Activated T-cell treated with anti-CD3 and anti-CD28 coated beads, Interleukin-2, amount 50 U/mL, for 4 hours (primary cell): ENCODE results near the gene EEF1A2. TPM values are rescaled to one million over a fixed set of nuclear protein-coding genes. Genes with fewer than 3 reads are reported as not detected.

Experiments
- ATAC-seq, 2 donors: fragments of 200-7000 bp; cut with Tn5 transposase; one replicate each; pipeline ENCODE4 v1.10.0; 2021
- DNase-seq: peaks from one replicate; pipeline ENCODE4 v3.0.0-alpha.2; 2020
- H3K27me3 Mint-ChIP-seq: one replicate; pipeline ENCODE4 v1.8.0; 2021; ENCODE audit warnings: low read depth, mixed read lengths
- H3K36me3 Mint-ChIP-seq: one replicate; pipeline ENCODE4 v1.8.0; 2022; ENCODE audit warnings: mixed read lengths; ENCODE audit not compliant: insufficient read depth
- H3K4me1 Mint-ChIP-seq: one replicate; pipeline ENCODE4 v1.8.0; 2021; ENCODE audit warnings: low read depth, mixed read lengths
- H3K4me3 Mint-ChIP-seq: one replicate; pipeline ENCODE4 v1.8.0; 2021; ENCODE audit warnings: mild to moderate bottlenecking, moderate library complexity, mixed read lengths
- H3K9me3 Mint-ChIP-seq: one replicate; pipeline ENCODE4 v1.8.0; 2021; ENCODE audit warnings: mixed read lengths
- total RNA-seq, 3 donors: library from RNA; stranded (reverse); gene quantifications; one replicate each; pipeline ENCODE4 v1.2.1, GENCODE V29; 2021

EEF1A2 gene
- total RNA-seq, 3 donors from 2014 or later: 0.63 to 0.96 (median 0.74) TPM

GRCh38 chr20:63540417-63541186 is 41.7 kb upstream of the EEF1A2 start:
- Mint-ChIP-seq H3K36me3 (no peaks in the 10 kb centered on the region), H3K27me3 (peaks cover 3% of the 10 kb centered on the region), H3K4me1 (peaks cover 17% of the 10 kb centered on the region), H3K9me3 (no peaks in the 10 kb centered on the region), H3K4me3 (no peak overlapping the region)
- DNase-seq (no peak), ATAC-seq (no peak)

- Mint-ChIP-seq H3K4me1 (peaks cover 15% of the 10 kb centered on the region), H3K4me3 (no peak overlapping the region), H3K36me3 (no peaks in the 10 kb centered on the region), H3K9me3 (no peaks in the 10 kb centered on the region), H3K27me3 (no peaks in the 10 kb centered on the region)
- DNase-seq: no peak
- ATAC-seq: no peak
These were observed 40.8 kb upstream of the EEF1A2 start for GRCh38 chr20:63539441-63540370.

- no peak for ATAC-seq
- no peaks in the 10 kb centered on the region for H3K27me3 Mint-ChIP-seq
These were observed 40.2 kb upstream of the EEF1A2 start for GRCh38 chr20:63539092-63539430.

GRCh38 chr20:63538204-63539091 is 39.6 kb upstream of the EEF1A2 start:
- Mint-ChIP-seq H3K4me1 (peaks cover 13% of the 10 kb centered on the region), H3K4me3 (peak overlapping the region; percentile 64), H3K36me3 (no peaks in the 10 kb centered on the region), H3K27me3 (no peaks in the 10 kb centered on the region), H3K9me3 (no peaks in the 10 kb centered on the region)
- DNase-seq: no peak
- peak in 1 of 2 donors; percentile 7 for ATAC-seq

More at GRCh38 chr20:63539092-63539430, 40.2 kb upstream of the EEF1A2 start:
- Mint-ChIP-seq H3K4me3 (no peak overlapping the region), H3K36me3 (no peaks in the 10 kb centered on the region), H3K9me3 (no peaks in the 10 kb centered on the region), H3K4me1 (peaks cover 15% of the 10 kb centered on the region)
- no peak for DNase-seq

- peak; percentile 94 for ATAC-seq
- Mint-ChIP-seq H3K4me1 (peaks cover 13% of the 10 kb centered on the region), H3K4me3 (peak overlapping the region; percentile 64), H3K27me3 (no peaks in the 10 kb centered on the region), H3K9me3 (no peaks in the 10 kb centered on the region), H3K36me3 (no peaks in the 10 kb centered on the region)
- peak; percentile 91 for DNase-seq
These were observed 38.8 kb upstream of the EEF1A2 start for GRCh38 chr20:63537525-63538203.

- H3K4me3 Mint-ChIP-seq: peak within 1 kb of the TSS; percentile 64
- ATAC-seq (peak; percentile 9 to 19), DNase-seq (no peak)
- H3K27me3 Mint-ChIP-seq: no peaks in the 10 kb centered on the region
- no peaks in the 10 kb centered on the region for H3K36me3 Mint-ChIP-seq
- H3K9me3 Mint-ChIP-seq: no peaks in the 10 kb centered on the region
- peaks cover 13% of the 10 kb centered on the region for H3K4me1 Mint-ChIP-seq
These were observed 38.2 kb upstream of the EEF1A2 start, which contains the start of gene PTK6 for GRCh38 chr20:63536997-63537524. Gene PTK6, minus strand, starts transcription at chr20:63537376. Its CDS starts 62 bp downstream, at chr20:63537314.

- peaks cover 13% of the 10 kb centered on the region for H3K4me1 Mint-ChIP-seq
- H3K4me3 Mint-ChIP-seq: no peak overlapping the region
- H3K27me3 Mint-ChIP-seq: no peaks in the 10 kb centered on the region
- no peak for ATAC-seq
- H3K9me3 Mint-ChIP-seq: no peaks in the 10 kb centered on the region
- no peaks in the 10 kb centered on the region for H3K36me3 Mint-ChIP-seq
- DNase-seq: peak; percentile 4
These were observed 37.5 kb upstream of the EEF1A2 start for GRCh38 chr20:63536241-63536977.

- peak; percentile 5 for DNase-seq
- H3K4me3 Mint-ChIP-seq: no peak overlapping the region
- H3K27me3 Mint-ChIP-seq: no peaks in the 10 kb centered on the region
- H3K9me3 Mint-ChIP-seq: no peaks in the 10 kb centered on the region
- no peak for ATAC-seq
- no peaks in the 10 kb centered on the region for H3K36me3 Mint-ChIP-seq
- peaks cover 12% of the 10 kb centered on the region for H3K4me1 Mint-ChIP-seq
These were observed 36.2 kb upstream of the EEF1A2 start for GRCh38 chr20:63534831-63535651.

- no peak for DNase-seq
- Mint-ChIP-seq H3K9me3 (no peaks in the 10 kb centered on the region), H3K4me1 (peaks cover 11% of the 10 kb centered on the region), H3K4me3 (no peak overlapping the region), H3K36me3 (no peaks in the 10 kb centered on the region), H3K27me3 (no peaks in the 10 kb centered on the region)
- no peak for ATAC-seq
These were observed 35.5 kb upstream of the EEF1A2 start for GRCh38 chr20:63534427-63534830.

- DNase-seq: no peak
- no peaks in the 10 kb centered on the region for H3K27me3 Mint-ChIP-seq
These were observed 35.0 kb upstream of the EEF1A2 start for GRCh38 chr20:63533871-63534393.

GRCh38 chr20:63533388-63533787 is 34.5 kb upstream of the EEF1A2 start:
- Mint-ChIP-seq H3K9me3 (no peaks in the 10 kb centered on the region), H3K4me3 (no peak overlapping the region), H3K36me3 (no peaks in the 10 kb centered on the region), H3K4me1 (peaks cover 8% of the 10 kb centered on the region), H3K27me3 (no peaks in the 10 kb centered on the region)
- ATAC-seq: no peak
- DNase-seq: no peak

More at GRCh38 chr20:63533871-63534393, 35.0 kb upstream of the EEF1A2 start:
- Mint-ChIP-seq H3K36me3 (no peaks in the 10 kb centered on the region), H3K4me1 (peaks cover 9% of the 10 kb centered on the region), H3K9me3 (no peaks in the 10 kb centered on the region), H3K4me3 (no peak overlapping the region)
- no peak for ATAC-seq

GRCh38 chr20:63532449-63532971 is 33.6 kb upstream of the EEF1A2 start:
- Mint-ChIP-seq H3K9me3 (no peaks in the 10 kb centered on the region), H3K36me3 (no peaks in the 10 kb centered on the region), H3K4me1 (peaks cover 7% of the 10 kb centered on the region), H3K4me3 (no peak overlapping the region), H3K27me3 (no peaks in the 10 kb centered on the region)
- DNase-seq (no peak), ATAC-seq (no peak)
